LNCAP (cell line): ENCODE data around the gene CPA5.

Experiments
- TF ChIP-seq, protein P1 (sequence below): fragments of 450-650 bp; IDR thresholded peaks from 2 replicates; pipeline ENCODE4 v1.5.1; 2017; ENCODE audit warnings: mild to moderate bottlenecking

Gene CPA5

GRCh38 chr7:130400120-130400572 lies 55.5 kb downstream of the CPA5 start:
- TF ChIP-seq, protein P1, sequence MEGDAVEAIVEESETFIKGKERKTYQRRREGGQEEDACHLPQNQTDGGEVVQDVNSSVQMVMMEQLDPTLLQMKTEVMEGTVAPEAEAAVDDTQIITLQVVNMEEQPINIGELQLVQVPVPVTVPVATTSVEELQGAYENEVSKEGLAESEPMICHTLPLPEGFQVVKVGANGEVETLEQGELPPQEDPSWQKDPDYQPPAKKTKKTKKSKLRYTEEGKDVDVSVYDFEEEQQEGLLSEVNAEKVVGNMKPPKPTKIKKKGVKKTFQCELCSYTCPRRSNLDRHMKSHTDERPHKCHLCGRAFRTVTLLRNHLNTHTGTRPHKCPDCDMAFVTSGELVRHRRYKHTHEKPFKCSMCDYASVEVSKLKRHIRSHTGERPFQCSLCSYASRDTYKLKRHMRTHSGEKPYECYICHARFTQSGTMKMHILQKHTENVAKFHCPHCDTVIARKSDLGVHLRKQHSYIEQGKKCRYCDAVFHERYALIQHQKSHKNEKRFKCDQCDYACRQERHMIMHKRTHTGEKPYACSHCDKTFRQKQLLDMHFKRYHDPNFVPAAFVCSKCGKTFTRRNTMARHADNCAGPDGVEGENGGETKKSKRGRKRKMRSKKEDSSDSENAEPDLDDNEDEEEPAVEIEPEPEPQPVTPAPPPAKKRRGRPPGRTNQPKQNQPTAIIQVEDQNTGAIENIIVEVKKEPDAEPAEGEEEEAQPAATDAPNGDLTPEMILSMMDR, result no peak

GRCh38 chr7:130401101-130401500 lies 56.5 kb downstream of the CPA5 start:
- TF ChIP-seq, protein P1, result no peak

GRCh38 chr7:130401578-130401977 lies 57.0 kb downstream of the CPA5 start:
- TF ChIP-seq, protein P1, result no peak

GRCh38 chr7:130405003-130405402 lies 60.4 kb downstream of the CPA5 start:
- TF ChIP-seq, protein P1, result no peak

DNA sequence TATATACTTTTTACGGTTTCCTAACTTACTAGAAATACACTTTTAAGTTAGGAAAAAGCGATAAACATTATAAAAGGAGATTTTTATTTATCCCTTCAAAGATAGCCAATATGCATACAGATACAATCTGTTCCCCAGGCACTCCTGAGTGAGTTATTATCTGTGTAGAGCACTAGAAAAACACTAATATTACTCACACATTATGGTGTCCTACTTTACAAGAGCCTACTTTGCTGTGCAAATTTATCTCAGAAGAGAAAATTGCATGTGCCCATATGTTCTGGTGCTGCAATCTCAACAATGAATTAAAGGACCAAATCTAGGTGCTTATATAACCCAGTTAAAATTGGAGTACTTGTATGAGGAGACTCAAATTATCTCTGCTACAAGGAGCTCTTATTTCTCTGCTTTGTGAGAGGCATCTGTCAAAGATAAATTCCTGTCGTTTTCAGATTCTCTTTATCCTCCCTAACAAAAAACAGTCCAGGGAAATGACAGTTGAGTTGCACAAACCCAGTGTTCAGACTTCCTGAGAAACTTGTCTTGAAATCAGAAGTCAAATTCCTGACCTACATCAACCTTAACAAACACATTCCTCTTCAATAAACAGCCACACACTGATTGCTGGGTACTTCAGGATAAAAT lies 64.6 kb downstream of the CPA5 start:
- TF ChIP-seq, protein P1, result no peak

DNA sequence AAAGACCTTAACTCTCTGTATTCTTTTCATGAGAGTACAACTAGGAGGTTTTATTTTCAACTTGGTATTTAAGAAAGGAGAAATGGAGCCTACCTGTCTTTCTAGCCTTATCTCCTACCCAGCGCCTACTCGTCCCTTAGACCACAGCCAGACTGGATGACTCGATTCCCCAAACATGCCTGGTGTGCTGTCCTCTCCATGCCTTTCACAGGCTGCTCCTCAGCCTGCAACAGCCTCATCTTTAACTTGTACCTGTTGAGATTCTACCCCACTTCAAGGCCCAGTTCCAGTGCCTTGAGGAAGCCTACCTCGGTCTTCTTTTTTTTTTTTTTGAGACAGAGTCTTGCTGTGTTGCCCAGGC lies 65.1 kb downstream of the CPA5 start:
- TF ChIP-seq, protein P1, result no peak

- TF ChIP-seq, protein P1, result no peak
Measured at GRCh38 chr7:130410868-130411541, 66.4 kb downstream of the CPA5 start.
